Measurements from ENCODE around the gene PARP16.

DNA sequence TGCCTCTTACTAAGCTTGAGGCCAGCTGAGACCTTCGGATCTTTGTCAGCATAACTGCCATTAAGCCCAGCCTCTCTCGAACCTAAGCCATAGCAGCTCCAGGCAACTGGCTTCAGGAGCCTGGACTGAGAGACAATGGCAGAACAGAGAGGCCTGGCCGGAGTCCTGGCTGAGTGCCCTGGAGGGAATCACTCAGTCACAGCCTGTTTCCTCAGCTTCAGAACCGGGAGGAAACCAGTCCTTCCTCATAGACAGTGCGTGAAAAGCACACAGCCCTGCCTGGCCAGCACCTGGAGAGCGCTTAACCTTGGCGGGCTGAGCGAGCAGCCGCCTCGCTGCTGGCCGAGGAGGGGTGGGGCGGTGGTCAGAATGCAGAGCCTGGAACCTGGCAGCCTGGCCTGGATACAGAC is 39.4 kb upstream of the PARP16 start:
- TF ChIP-seq, protein P1, sequence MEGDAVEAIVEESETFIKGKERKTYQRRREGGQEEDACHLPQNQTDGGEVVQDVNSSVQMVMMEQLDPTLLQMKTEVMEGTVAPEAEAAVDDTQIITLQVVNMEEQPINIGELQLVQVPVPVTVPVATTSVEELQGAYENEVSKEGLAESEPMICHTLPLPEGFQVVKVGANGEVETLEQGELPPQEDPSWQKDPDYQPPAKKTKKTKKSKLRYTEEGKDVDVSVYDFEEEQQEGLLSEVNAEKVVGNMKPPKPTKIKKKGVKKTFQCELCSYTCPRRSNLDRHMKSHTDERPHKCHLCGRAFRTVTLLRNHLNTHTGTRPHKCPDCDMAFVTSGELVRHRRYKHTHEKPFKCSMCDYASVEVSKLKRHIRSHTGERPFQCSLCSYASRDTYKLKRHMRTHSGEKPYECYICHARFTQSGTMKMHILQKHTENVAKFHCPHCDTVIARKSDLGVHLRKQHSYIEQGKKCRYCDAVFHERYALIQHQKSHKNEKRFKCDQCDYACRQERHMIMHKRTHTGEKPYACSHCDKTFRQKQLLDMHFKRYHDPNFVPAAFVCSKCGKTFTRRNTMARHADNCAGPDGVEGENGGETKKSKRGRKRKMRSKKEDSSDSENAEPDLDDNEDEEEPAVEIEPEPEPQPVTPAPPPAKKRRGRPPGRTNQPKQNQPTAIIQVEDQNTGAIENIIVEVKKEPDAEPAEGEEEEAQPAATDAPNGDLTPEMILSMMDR (IDR thresholded peaks at IDR 0.05), result no peak
- TF ChIP-seq POLR2A (IDR thresholded peaks at IDR 0.05), result no peak

Measured in uterus (tissue), 2 donors.